Mammary epithelial cell (primary cell): Measurements from ENCODE around the gene ANKRD34A.

ENCODE experiments used
- EZH2 ChIP-seq: IDR thresholded peaks from 2 replicates; pipeline ENCODE4 v1.6.1; 2012; ENCODE audit warnings: low read length, inconsistent platforms, borderline replicate concordance
- TF ChIP-seq, protein P1 (sequence below), 2 donors: IDR thresholded peaks in 1 of 2; conservative IDR thresholded peaks in 1 of 2; 2 replicates each; pipeline ENCODE4 v1.5.1; 2011 to 2012; ENCODE audit warnings: inconsistent platforms in 2 of 2, low read length in 2 of 2, mild to moderate bottlenecking in 2 of 2, control low read depth in 1 of 2, low read depth in 1 of 2; ENCODE audit not compliant: insufficient read depth in 1 of 2; ENCODE audit errors: extremely low read depth in 1 of 2

DNA sequence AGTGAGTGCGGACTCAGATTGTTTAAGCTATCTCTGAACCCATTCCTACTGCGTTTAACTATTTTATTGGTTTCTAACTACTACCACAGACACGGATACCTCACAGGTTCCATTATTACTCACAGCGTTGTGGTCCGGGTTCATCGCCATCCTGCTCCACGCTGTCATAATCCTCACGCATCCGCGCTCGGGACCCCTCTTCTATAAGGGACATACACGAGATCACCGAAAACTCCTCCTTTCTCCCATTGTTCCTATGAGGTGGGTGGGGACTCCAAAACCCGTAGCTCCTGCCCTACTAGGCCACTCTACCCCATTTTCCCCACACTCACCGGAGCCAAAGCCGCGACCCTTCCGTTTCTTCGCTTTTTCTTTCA is 37.7 kb downstream of the ANKRD34A start:
- TF ChIP-seq, protein P1, sequence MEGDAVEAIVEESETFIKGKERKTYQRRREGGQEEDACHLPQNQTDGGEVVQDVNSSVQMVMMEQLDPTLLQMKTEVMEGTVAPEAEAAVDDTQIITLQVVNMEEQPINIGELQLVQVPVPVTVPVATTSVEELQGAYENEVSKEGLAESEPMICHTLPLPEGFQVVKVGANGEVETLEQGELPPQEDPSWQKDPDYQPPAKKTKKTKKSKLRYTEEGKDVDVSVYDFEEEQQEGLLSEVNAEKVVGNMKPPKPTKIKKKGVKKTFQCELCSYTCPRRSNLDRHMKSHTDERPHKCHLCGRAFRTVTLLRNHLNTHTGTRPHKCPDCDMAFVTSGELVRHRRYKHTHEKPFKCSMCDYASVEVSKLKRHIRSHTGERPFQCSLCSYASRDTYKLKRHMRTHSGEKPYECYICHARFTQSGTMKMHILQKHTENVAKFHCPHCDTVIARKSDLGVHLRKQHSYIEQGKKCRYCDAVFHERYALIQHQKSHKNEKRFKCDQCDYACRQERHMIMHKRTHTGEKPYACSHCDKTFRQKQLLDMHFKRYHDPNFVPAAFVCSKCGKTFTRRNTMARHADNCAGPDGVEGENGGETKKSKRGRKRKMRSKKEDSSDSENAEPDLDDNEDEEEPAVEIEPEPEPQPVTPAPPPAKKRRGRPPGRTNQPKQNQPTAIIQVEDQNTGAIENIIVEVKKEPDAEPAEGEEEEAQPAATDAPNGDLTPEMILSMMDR (conservative IDR thresholded peaks at IDR 0.05 in 1 of 2, IDR thresholded peaks at IDR 0.05 in 1 of 2; ENCODE audit: extremely low read depth in 1 of 2, insufficient read depth in 1 of 2, low read depth in 1 of 2, low read length in 2 of 2): no peak
- TF ChIP-seq EZH2: no peak
